KMS-11 (cell line): ENCODE data around the gene MYRIP.
"Not testable (repeated sequence)": the region's sequence is repeated elsewhere in the genome, so short reads cannot be mapped to it uniquely, and the experiment has no call there.

Source experiments
- H2AFZ ChIP-seq: fragments of 200-600 bp; sonication (generic); 2 replicates; pipeline ENCODE4 v1.6.1; 2016; ENCODE audit warnings: antibody characterized with exemption, mixed run types, low read depth
- H3K27ac ChIP-seq: fragments of 200-600 bp; sonication (generic); 2 replicates; pipeline ENCODE4 v1.6.1; 2016; ENCODE audit warnings: mild to moderate bottlenecking, mixed run types
- H3K27me3 ChIP-seq: fragments of 200-600 bp; sonication (generic); 2 replicates; pipeline ENCODE4 v1.6.1; 2017; ENCODE audit warnings: mild to moderate bottlenecking, low read depth, mixed run types, moderate library complexity; ENCODE audit not compliant: insufficient read depth
- H3K36me3 ChIP-seq: fragments of 200-600 bp; sonication (generic); 2 replicates; pipeline ENCODE4 v1.6.1; 2017; ENCODE audit warnings: mild to moderate bottlenecking, mixed run types; ENCODE audit not compliant: insufficient read depth
- H3K4me1 ChIP-seq: fragments of 200-600 bp; sonication (generic); 2 replicates; pipeline ENCODE4 v1.6.1; 2016; ENCODE audit warnings: mild to moderate bottlenecking, low read depth, mixed run types; ENCODE audit not compliant: poor library complexity, severe bottlenecking
- H3K4me2 ChIP-seq: fragments of 200-600 bp; sonication (generic); 2 replicates; pipeline ENCODE4 v1.7.0; 2016; ENCODE audit warnings: mild to moderate bottlenecking, mixed run types
- H3K4me3 ChIP-seq: fragments of 200-600 bp; sonication (generic); IDR thresholded peaks from 2 replicates; pipeline ENCODE4 v1.6.1; 2017; ENCODE audit warnings: low read depth, low read length, mixed read lengths; ENCODE audit not compliant: insufficient read depth
- H3K79me2 ChIP-seq: fragments of 200-600 bp; sonication (generic); 2 replicates; pipeline ENCODE4 v1.6.1; 2016; ENCODE audit warnings: low read depth, mixed run types; ENCODE audit not compliant: insufficient read depth
- H3K9ac ChIP-seq: fragments of 200-600 bp; sonication (generic); 2 replicates; pipeline ENCODE4 v1.6.1; 2016; ENCODE audit warnings: mild to moderate bottlenecking, mixed run types
- H4K20me1 ChIP-seq: fragments of 200-600 bp; sonication (generic); 2 replicates; pipeline ENCODE4 v1.6.1; 2016; ENCODE audit warnings: mild to moderate bottlenecking, mixed run types; ENCODE audit not compliant: insufficient read depth
- CTCF ChIP-seq: fragments of 200-600 bp; sonication (generic); conservative IDR thresholded peaks from 2 replicates; pipeline ENCODE4 v1.6.1; 2017; ENCODE audit warnings: low read depth, mild to moderate bottlenecking, antibody characterized with exemption, low read length, moderate library complexity, mixed read lengths

Gene MYRIP

DNA sequence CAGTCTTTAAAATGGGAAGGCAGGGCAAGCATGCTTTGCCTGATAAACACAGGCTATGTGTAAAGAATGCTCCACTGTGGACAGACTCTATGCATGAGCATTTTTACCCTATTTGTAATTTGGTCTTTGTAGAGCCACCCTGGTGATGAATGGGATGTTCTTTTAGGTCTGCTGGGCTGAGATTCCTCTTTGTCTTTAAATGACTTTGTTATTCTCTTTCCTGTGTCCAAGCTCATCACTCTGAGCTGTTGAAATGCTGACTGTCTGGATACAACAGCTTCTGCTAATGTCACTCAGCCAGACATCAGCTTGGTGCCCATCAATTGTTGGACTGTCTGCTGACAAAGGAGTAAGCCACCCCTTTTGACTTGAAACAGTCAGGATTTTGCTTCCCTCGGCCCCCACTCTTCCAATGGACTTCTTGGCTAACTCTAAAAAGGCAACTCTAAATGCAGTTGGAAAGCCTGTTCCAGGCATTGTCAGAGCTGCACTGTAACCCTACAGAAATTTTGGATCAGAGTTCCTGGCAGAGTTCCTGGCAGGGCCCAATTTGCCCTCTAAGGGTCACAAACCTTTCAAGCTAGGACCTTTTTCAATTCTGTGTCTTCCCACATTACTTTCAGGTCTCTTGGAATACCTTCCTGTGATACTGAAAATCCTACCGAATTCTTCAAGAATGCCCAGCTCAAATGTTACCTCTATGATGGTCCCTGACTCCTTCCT, 459.6 kb downstream of the MYRIP start:
- TF ChIP-seq CTCF: no peak
- no peaks in the 10 kb centered on the region for H3K27me3 ChIP-seq
- no peak overlapping the region for H3K9ac ChIP-seq
- H3K79me2 ChIP-seq: no peaks in the 10 kb centered on the region
- no peaks in the 10 kb centered on the region for H3K36me3 ChIP-seq
- no peaks in the 10 kb centered on the region for H3K4me1 ChIP-seq
- H2AFZ ChIP-seq: no peak overlapping the region
- no peak overlapping the region for H3K4me2 ChIP-seq
- no peaks in the 10 kb centered on the region for H4K20me1 ChIP-seq
- no peak overlapping the region for H3K27ac ChIP-seq
- no peak overlapping the region for H3K4me3 ChIP-seq

DNA sequence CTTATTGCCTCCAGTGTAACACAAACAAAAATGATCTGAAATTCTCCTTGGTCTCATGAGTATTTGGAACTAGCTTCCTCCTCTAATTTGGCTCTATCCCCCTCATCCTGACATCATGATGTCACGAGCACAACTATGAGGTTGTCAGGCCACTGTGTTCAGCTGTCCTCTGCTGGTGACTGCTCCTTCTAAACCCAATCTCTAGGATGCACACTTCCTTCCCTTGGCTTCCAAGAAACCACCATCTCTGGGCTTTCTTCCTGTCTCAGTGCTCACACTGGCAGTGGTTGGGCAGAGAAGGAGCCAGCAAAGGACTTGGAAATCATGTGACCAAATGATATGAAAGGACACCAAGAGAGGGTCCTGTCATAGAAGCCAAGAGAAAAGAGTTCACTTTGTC, 469.4 kb downstream of the MYRIP start:
- Histone ChIP-seq H3K36me3 (no peaks in the 10 kb centered on the region), H3K4me1 (no peaks in the 10 kb centered on the region), H2AFZ (no peak overlapping the region), H4K20me1 (no peaks in the 10 kb centered on the region), H3K79me2 (no peaks in the 10 kb centered on the region), H3K4me3 (no peak overlapping the region), H3K4me2 (no peak overlapping the region), H3K27ac (no peak overlapping the region), H3K9ac (no peak overlapping the region), H3K27me3 (no peaks in the 10 kb centered on the region)
- TF ChIP-seq CTCF: no peak

DNA sequence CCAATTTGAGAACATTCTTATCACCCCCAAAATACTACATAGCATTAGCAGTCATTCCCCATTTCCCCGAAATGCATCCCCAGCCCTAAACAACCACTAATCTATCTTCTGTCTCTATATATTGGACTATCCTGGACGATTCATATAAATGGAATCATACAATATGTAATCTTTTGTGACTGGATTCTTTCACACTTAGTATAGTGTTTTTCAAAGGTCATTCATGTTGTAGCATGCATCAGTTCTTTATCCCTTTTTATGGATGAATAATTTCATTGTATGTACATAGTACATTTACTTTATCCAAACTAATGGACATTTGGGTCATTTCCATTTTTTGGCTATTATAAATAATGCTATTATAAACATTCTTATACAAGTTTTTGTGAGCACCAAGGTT, 472.6 kb downstream of the MYRIP start:
- Histone ChIP-seq H3K27ac (no peak overlapping the region), H3K9ac (no peak overlapping the region), H3K79me2 (no peaks in the 10 kb centered on the region), H3K4me2 (no peak overlapping the region), H4K20me1 (no peaks in the 10 kb centered on the region), H3K4me3 (no peak overlapping the region), H3K4me1 (no peaks in the 10 kb centered on the region), H3K27me3 (no peaks in the 10 kb centered on the region), H3K36me3 (no peaks in the 10 kb centered on the region), H2AFZ (no peak overlapping the region)
- no peak for TF ChIP-seq CTCF

DNA sequence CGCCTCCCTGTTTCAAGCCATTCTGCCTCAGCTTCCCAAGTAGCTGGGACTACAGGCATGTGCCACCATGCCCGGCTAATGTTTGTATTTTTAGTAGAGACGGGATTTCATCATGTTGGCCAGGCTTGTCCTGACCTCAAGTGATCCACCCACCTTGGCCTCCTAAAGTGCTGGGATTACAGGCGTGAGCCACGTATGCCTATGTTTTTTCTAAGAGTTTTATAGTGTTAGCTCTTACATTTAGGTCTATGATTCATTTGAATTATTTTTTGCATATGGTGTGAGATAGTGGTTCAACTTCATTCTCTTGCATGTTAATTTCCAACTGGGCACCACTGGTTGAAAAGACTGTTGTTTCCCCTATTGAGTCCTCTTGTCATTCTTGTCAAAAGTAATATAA, 473.6 kb downstream of the MYRIP start:
- not testable (repeated sequence) for H4K20me1 ChIP-seq, H3K27me3 ChIP-seq, H3K27ac ChIP-seq, H2AFZ ChIP-seq, H3K4me1 ChIP-seq, H3K36me3 ChIP-seq, H3K4me3 ChIP-seq, H3K9ac ChIP-seq, H3K4me2 ChIP-seq, H3K79me2 ChIP-seq

GRCh38 chr3:40287248-40287647, 477.8 kb downstream of the MYRIP start:
- H4K20me1 ChIP-seq: no peaks in the 10 kb centered on the region
- H3K4me2 ChIP-seq: no peak overlapping the region
- H3K79me2 ChIP-seq: no peaks in the 10 kb centered on the region
- H3K9ac ChIP-seq: no peak overlapping the region
- TF ChIP-seq CTCF: no peak
- no peaks in the 10 kb centered on the region for H3K36me3 ChIP-seq
- H3K27ac ChIP-seq: no peak overlapping the region
- no peak overlapping the region for H3K4me3 ChIP-seq
- no peaks in the 10 kb centered on the region for H3K27me3 ChIP-seq
- H3K4me1 ChIP-seq: peaks cover 7% of the 10 kb centered on the region
- H2AFZ ChIP-seq: no peak overlapping the region
